H1 (cell line): Measurements from ENCODE around the gene ELFN2. TPM values are rescaled to one million over a fixed set of nuclear protein-coding genes. Genes with fewer than 3 reads are reported as not detected.

Experiments used
- ATF2 ChIP-seq: IDR thresholded peaks from 2 replicates; pipeline ENCODE4 v1.6.1; 2012; ENCODE audit warnings: low read length, inconsistent platforms
- BCL11A ChIP-seq, 2 experiments: IDR thresholded peaks; one replicate each; pipeline ENCODE4 v1.6.1; 2011; ENCODE audit warnings: low read depth in 2 of 2, low read length in 2 of 2, mild to moderate bottlenecking in 2 of 2
- CBX5 ChIP-seq: fragments of 300-800, 300-1000 bp; sonication (generic); IDR thresholded peaks from 2 replicates; pipeline ENCODE4 v1.7.1; 2016; ENCODE audit warnings: antibody characterized with exemption, low read length, low read depth
- CEBPB ChIP-seq: IDR thresholded peaks from 2 replicates; pipeline ENCODE4 v1.6.1; 2012; ENCODE audit warnings: low read depth, low read length
- CHD1 ChIP-seq: IDR thresholded peaks from 2 replicates; pipeline ENCODE4 v1.6.1; 2012; ENCODE audit warnings: low read depth, low read length, improper control_type of control experiment
- CTCF ChIP-seq, 3 experiments: IDR thresholded peaks; 1 replicate in 2 of 3; 2 replicates in 1 of 3; pipeline versions ENCODE4 v1.5.1 to v1.6.1; 2011; ENCODE audit warnings: low read length in 3 of 3, mild to moderate bottlenecking in 3 of 3, inconsistent platforms in 2 of 3, low read depth in 1 of 3, moderate library complexity in 1 of 3; ENCODE audit not compliant: insufficient read depth in 1 of 3; ENCODE audit errors: control extremely low read depth in 1 of 3
- E2F6 ChIP-seq: IDR thresholded peaks from 2 replicates; pipeline ENCODE4 v1.6.1; 2012; ENCODE audit warnings: inconsistent platforms
- FOSL1 ChIP-seq: IDR thresholded peaks from 2 replicates; pipeline ENCODE4 v1.6.1; 2011; ENCODE audit warnings: mild to moderate bottlenecking, low read depth, low read length, moderate library complexity; ENCODE audit not compliant: insufficient read depth
- JUN ChIP-seq: IDR thresholded peaks from 2 replicates; pipeline ENCODE4 v1.6.1; 2011; ENCODE audit warnings: low read depth, mild to moderate bottlenecking, improper control_type of control experiment, low read length
- KDM5A ChIP-seq: fragments of 200-600 bp; IDR thresholded peaks from 2 replicates; pipeline ENCODE4 v1.7.1; 2012; ENCODE audit warnings: mild to moderate bottlenecking, low read length, inconsistent platforms, mixed read lengths
- RFX5 ChIP-seq: IDR thresholded peaks from 2 replicates; pipeline ENCODE4 v1.6.1; 2011; ENCODE audit warnings: low read depth, low read length, improper control_type of control experiment, borderline replicate concordance
- RXRA ChIP-seq: IDR thresholded peaks from 2 replicates; pipeline ENCODE4 v1.6.1; 2011; ENCODE audit warnings: low read depth, mild to moderate bottlenecking, low read length, moderate library complexity; ENCODE audit not compliant: insufficient read depth
- SIN3A ChIP-seq, 2 experiments: IDR thresholded peaks in 1 of 2; conservative IDR thresholded peaks in 1 of 2; 2 replicates each; pipeline ENCODE4 v1.6.1; 2011 to 2012; ENCODE audit warnings: low read length in 2 of 2, improper control_type of control experiment in 1 of 2, low read depth in 1 of 2, mild to moderate bottlenecking in 1 of 2
- TCF12 ChIP-seq: IDR thresholded peaks from 2 replicates; pipeline ENCODE4 v1.6.1; 2011; ENCODE audit warnings: low read depth, mild to moderate bottlenecking, low read length
- YY1 ChIP-seq: IDR thresholded peaks from 2 replicates; pipeline ENCODE4 v1.6.1; 2011; ENCODE audit warnings: low read depth, mild to moderate bottlenecking, low read length
- ZNF274 ChIP-seq: IDR thresholded peaks from 2 replicates; pipeline ENCODE4 v1.7.0; 2012; ENCODE audit warnings: low read length, borderline replicate concordance; ENCODE audit errors: extremely low read depth
- polyA plus RNA-seq, 7 experiments: library from polyadenylated mRNA; depleted of rRNA in 3 of 7; stranded (reverse) in 5 of 7; unstranded in 2 of 7; fragments of >200 nt in 5 of 7; fragments of 200-250 nt in 2 of 7; gene quantifications; 1 replicate in 5 of 7; 2 replicates in 1 of 7; 4 replicates in 1 of 7; pipeline versions ENCODE4 v1.2.1 to v1.2.3, GENCODE V29; 2011 to 2013; ENCODE audit warnings: missing spikeins in 2 of 7, mixed read lengths in 2 of 7
- total RNA-seq: library from RNA; stranded (reverse); fragmentation: NEBNext Ultra II Directional; extraction: Animal tissue kit (Norgen Biotek cat#: 25700); gene quantifications from 2 replicates; pipeline ENCODE4 v1.2.1, GENCODE V29; 2021

The ELFN2 gene
- total and polyA plus RNA-seq, 2 of the 8 experiments (the other 6 are each of a cell fraction or from before 2014, with no cell fraction given): 0.63 to 0.88 TPM

GRCh38 chr22:37419969-37420685 is 7.2 kb downstream of the ELFN2 start (continued):
- TF ChIP-seq RFX5: no peak
- TF ChIP-seq TCF12: no peak
- no peak for TF ChIP-seq SIN3A (conservative IDR thresholded peaks at IDR 0.05 in 1 of 2, IDR thresholded peaks at IDR 0.05 in 1 of 2; ENCODE audit: low read depth in 1 of 2, low read length in 2 of 2)
- no peak for TF ChIP-seq ZNF274
- no peak for TF ChIP-seq FOSL1
- no peak; the same call in 1 of the 2 replicates for TF ChIP-seq YY1
- TF ChIP-seq ATF2: no peak
- TF ChIP-seq CTCF (IDR thresholded peaks at IDR 0.05; ENCODE audit: control extremely low read depth in 1 of 3, insufficient read depth in 1 of 3, low read depth in 1 of 3, low read length in 3 of 3): peak in 2 of 3 experiments; percentile 2 to 29; a peak in 1 of 4 replicates
- no peak for TF ChIP-seq RXRA
- TF ChIP-seq E2F6: no peak
- TF ChIP-seq JUN: no peak
- no peak for TF ChIP-seq CHD1
- no peak for TF ChIP-seq CBX5
- TF ChIP-seq CEBPB: no peak
- no peak for TF ChIP-seq KDM5A
- TF ChIP-seq BCL11A (IDR thresholded peaks at IDR 0.05; ENCODE audit: low read depth in 2 of 2, low read length in 2 of 2): no peak
- TF ChIP-seq, all 59 proteins: peak for 9
